Measurements from ENCODE around the gene ADCK1.
"Not testable (repeated sequence)": the region's sequence is repeated elsewhere in the genome, so short reads cannot be mapped to it uniquely, and the experiment has no call there.

ADCK1 gene

DNA sequence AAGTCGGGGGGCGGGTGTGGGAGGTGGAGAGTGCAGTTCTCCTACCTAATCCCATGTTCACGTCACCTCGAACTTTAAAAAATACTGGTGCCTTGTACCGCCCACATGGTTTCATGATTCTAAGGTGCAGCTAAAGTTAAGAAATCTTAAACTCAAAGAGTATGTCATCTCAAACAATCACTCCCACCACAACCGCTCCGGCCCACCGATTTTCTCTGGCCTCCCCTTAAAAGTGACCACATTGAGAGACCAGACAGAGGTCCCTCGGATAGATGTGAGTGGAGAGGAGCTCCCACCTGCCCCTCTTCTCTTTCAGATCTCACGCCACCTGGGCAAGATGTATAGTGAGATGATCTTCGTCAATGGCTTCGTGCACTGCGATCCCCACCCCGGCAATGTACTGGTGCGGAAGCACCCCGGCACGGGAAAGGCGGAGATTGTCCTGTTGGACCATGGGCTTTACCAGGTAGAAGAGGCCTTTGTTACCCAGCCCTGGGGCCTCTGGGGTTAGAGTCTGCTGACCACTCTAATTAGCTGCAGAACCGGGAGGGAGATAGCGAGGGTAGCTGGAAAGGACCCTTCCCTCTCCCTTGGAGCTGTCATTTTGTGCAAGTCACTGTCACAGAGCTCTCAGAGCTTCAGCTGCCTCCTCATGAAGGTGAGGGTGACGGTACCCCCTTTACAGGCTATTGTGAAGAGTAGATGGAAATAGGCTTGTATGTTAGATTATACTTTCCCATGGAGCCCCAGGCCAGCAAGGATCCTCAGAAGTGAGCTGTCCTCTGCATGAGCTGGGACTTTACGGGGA, 124.4 kb downstream of the ADCK1 start:
- no peak overlapping the region for H3K27ac ChIP-seq
- TF ChIP-seq, protein P1, sequence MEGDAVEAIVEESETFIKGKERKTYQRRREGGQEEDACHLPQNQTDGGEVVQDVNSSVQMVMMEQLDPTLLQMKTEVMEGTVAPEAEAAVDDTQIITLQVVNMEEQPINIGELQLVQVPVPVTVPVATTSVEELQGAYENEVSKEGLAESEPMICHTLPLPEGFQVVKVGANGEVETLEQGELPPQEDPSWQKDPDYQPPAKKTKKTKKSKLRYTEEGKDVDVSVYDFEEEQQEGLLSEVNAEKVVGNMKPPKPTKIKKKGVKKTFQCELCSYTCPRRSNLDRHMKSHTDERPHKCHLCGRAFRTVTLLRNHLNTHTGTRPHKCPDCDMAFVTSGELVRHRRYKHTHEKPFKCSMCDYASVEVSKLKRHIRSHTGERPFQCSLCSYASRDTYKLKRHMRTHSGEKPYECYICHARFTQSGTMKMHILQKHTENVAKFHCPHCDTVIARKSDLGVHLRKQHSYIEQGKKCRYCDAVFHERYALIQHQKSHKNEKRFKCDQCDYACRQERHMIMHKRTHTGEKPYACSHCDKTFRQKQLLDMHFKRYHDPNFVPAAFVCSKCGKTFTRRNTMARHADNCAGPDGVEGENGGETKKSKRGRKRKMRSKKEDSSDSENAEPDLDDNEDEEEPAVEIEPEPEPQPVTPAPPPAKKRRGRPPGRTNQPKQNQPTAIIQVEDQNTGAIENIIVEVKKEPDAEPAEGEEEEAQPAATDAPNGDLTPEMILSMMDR (conservative IDR thresholded peaks at IDR 0.05): no peak

DNA sequence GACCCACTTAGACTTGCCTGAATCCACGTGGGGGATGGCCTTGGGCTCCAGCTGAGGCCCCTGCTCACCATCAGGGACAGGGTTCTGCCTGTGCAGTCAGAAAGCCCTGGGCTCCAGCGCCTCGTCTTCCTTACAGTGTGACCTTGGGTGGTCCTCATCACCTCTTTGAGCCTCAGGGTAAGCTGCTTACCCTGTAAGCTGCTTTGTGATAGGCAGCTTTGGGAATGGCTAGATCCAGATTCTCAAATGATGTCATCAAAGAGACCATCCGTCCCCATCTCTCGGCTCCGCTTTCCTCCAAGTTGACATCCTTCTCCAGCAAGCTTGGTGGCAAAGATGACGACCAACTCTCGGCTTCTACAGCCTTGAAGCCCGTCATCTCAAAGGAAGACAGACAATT, 127.0 kb downstream of the ADCK1 start:
- H3K27ac ChIP-seq: no peak overlapping the region
- TF ChIP-seq, protein P1 (conservative IDR thresholded peaks at IDR 0.05): no peak

DNA sequence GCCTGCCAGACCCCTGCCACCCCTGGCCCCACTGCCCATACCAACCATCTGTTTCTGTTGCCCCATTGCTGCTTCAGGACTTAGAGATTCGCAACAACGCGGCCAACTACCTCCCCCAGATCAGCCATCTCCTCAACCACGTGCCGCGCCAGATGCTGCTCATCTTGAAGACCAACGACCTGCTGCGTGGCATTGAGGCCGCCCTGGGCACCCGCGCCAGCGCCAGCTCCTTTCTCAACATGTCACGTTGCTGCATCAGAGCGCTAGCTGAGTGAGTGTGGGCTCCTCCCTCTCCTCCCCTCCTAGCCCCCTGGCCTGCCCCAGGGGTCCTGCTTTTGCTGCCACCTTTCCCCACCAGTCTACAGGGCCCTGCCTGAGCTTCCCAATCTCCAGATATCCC, 131.5 kb downstream of the ADCK1 start:
- TF ChIP-seq, protein P1 (conservative IDR thresholded peaks at IDR 0.05): no peak
- no peak overlapping the region for H3K27ac ChIP-seq

DNA sequence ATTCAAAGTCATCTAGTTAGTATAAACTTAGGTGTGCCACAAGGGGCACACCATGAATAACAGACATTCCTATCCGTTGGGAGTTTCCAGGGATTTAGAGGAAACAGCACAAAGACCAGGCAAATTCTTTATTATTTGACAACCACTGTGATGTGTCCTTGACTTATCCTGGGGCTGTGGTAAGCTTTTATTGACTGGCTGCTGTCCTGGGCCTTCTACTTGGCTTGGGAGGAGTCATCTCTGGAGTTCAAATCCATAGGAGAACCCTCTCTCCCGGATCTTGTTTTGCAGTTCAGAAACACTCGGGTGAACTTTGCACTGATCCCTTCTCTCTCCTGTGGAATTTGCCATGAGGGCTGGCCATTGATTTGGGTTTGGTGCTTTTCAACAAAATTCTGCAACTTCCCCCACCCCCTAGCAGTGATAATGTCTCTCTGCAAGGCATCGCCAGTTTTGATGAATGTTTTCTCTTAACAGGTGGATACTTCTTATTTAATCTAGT, 136.3 kb downstream of the ADCK1 start:
- no peak overlapping the region for H3K27ac ChIP-seq
- TF ChIP-seq, protein P1 (conservative IDR thresholded peaks at IDR 0.05): no peak

DNA sequence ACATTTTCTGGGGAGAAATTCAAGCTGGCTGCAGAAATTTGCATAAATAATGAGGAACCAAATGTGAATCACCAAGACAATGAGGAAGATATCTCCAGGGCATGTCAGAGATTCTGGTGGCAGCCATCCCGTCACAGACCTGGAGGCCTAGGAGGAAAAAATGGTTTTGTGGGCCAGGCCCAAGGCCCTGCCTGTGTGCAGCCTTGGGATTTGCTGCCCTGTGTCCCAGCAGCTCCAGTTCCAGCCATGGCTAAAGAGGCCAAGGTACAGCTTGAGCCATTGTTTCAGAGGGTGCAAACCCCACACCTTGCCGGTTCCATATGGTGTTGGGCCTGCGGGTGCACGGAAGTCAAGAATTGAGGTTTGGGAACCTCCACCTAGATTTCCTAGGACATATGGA, 147.5 kb downstream of the ADCK1 start:
- TF ChIP-seq, protein P1 (conservative IDR thresholded peaks at IDR 0.05): no peak

GRCh38 chr14:77950371-77951063, 150.6 kb downstream of the ADCK1 start:
- TF ChIP-seq, protein P1 (conservative IDR thresholded peaks at IDR 0.05): no peak

More for the DNA sequence above, 147.5 kb downstream of the ADCK1 start:
- no peak overlapping the region for H3K27ac ChIP-seq

GRCh38 chr14:77955816-77956484, 156.0 kb downstream of the ADCK1 start:
- TF ChIP-seq, protein P1 (conservative IDR thresholded peaks at IDR 0.05): no peak
- H3K27ac ChIP-seq: peak overlapping the region; percentile 8; the same call in 1 of the 2 replicates

More at GRCh38 chr14:77950371-77951063, 150.6 kb downstream of the ADCK1 start:
- H3K27ac ChIP-seq: no peak overlapping the region

DNA sequence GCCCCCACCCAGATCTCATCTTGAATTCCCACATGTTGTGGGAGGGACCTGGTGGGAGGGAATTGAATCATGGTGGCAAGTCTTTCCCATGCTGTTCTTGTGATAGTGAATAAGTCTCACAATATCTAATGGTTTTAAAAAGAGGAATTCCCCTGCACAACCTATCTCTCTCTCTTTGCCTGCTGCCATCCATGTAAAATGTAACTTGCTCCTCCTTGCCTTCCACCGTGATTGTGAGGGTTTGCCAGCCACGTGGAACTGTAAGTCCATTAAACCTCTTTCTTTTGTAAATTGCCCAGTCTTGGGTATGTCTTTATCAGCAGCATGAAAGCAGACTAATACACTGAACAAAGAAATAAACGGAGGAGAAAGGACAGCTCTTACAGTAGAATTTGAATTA, 159.8 kb downstream of the ADCK1 start:
- H3K27ac ChIP-seq: not testable (repeated sequence)

Measured in VCaP (cell line).